ENCODE measurements around the gene COQ10B.
"Not testable (repeated sequence)": the region's sequence is repeated elsewhere in the genome, so short reads cannot be mapped to it uniquely, and the experiment has no call there.

Gene COQ10B

GRCh38 chr2:197426723-197427603 lies 26.4 kb upstream of the COQ10B start:
- no peak overlapping the region for H3K14ac ChIP-seq (ENCODE audit: low read length in 2 of 2)
- no peak overlapping the region for H3K27ac ChIP-seq (ENCODE audit: low read length, poor library complexity, severe bottlenecking)
- peaks cover 11% of the 10 kb centered on the region for H3K4me1 ChIP-seq (ENCODE audit: control insufficient read depth, insufficient read depth, low read depth, low read length)
- H3K23ac ChIP-seq (ENCODE audit: low read length in 2 of 2) = no peak overlapping the region
- no peak overlapping the region for H2BK15ac ChIP-seq (ENCODE audit: low read depth, poor library complexity, severe bottlenecking)
- no peak overlapping the region for H2AFZ ChIP-seq (ENCODE audit: low read depth, low read length)
- H3K27me3 ChIP-seq (ENCODE audit: control insufficient read depth in 1 of 2, insufficient read depth in 1 of 2, low read length in 2 of 2) = no peaks in the 10 kb centered on the region
- H4K8ac ChIP-seq (ENCODE audit: low read length) = no peak overlapping the region
- H3K18ac ChIP-seq (ENCODE audit: low read depth in 1 of 2, low read length in 2 of 2) = no peak overlapping the region
- no peaks in the 10 kb centered on the region for H3K79me1 ChIP-seq (replicated peaks; ENCODE audit: low read length, poor library complexity, severe bottlenecking)
- H3K4me2 ChIP-seq (ENCODE audit: low read length, poor library complexity, severe bottlenecking) = no peak overlapping the region
- no peak overlapping the region for H3K4ac ChIP-seq (ENCODE audit: low read depth in 1 of 2, low read length in 2 of 2)
- no peak overlapping the region for H2BK12ac ChIP-seq (ENCODE audit: low read length in 2 of 2)
- no peak overlapping the region for H4K91ac ChIP-seq (ENCODE audit: low read length)
- H2BK5ac ChIP-seq (ENCODE audit: low read depth, low read length, poor library complexity, severe bottlenecking) = no peak overlapping the region
- 100% methylated on average over 1 of the region's 2 CpGs for WGBS
- no peak for DNase-seq
- H3K36me3 ChIP-seq (ENCODE audit: control insufficient read depth in 1 of 2, insufficient read depth in 2 of 2, low read depth in 1 of 2, low read length in 2 of 2) = peaks cover 14 to 29% of the 10 kb centered on the region in 2 experiments
- no peak overlapping the region for H2AK5ac ChIP-seq (ENCODE audit: low read length, severe bottlenecking)
- H3K4me3 ChIP-seq (ENCODE audit: insufficient read depth in 1 of 2, low read depth in 1 of 2, low read length in 2 of 2) = no peak overlapping the region
- no peak overlapping the region for H2BK120ac ChIP-seq (ENCODE audit: low read depth, low read length)
- no peaks in the 10 kb centered on the region for H3K9me3 ChIP-seq (ENCODE audit: control insufficient read depth, low read length)
- H3K9ac ChIP-seq (ENCODE audit: low read length) = peak overlapping the region; percentile 37

GRCh38 chr2:197427986-197428385 lies 25.4 kb upstream of the COQ10B start:
- DNase-seq = no peak
- Histone ChIP-seq H3K4ac (ENCODE audit: low read depth in 1 of 2, low read length in 2 of 2) (no peak overlapping the region), H4K91ac (ENCODE audit: low read length) (no peak overlapping the region), H4K8ac (ENCODE audit: low read length) (no peak overlapping the region), H3K4me2 (ENCODE audit: low read length, poor library complexity, severe bottlenecking) (no peak overlapping the region), H2BK15ac (ENCODE audit: low read depth, poor library complexity, severe bottlenecking) (no peak overlapping the region), H3K27ac (ENCODE audit: low read length, poor library complexity, severe bottlenecking) (no peak overlapping the region), H2BK5ac (ENCODE audit: low read depth, low read length, poor library complexity, severe bottlenecking) (no peak overlapping the region), H3K4me1 (ENCODE audit: control insufficient read depth, insufficient read depth, low read depth, low read length) (peaks cover 14% of the 10 kb centered on the region), H3K79me1 (replicated peaks; ENCODE audit: low read length, poor library complexity, severe bottlenecking) (no peaks in the 10 kb centered on the region), H2AK5ac (ENCODE audit: low read length, severe bottlenecking) (no peak overlapping the region), H3K4me3 (ENCODE audit: insufficient read depth in 1 of 2, low read depth in 1 of 2, low read length in 2 of 2) (no peak overlapping the region), H2BK120ac (ENCODE audit: low read depth, low read length) (no peak overlapping the region), H3K23ac (ENCODE audit: low read length in 2 of 2) (no peak overlapping the region), H2BK12ac (ENCODE audit: low read length in 2 of 2) (no peak overlapping the region), H2AFZ (ENCODE audit: low read depth, low read length) (no peak overlapping the region), H3K36me3 (ENCODE audit: control insufficient read depth in 1 of 2, insufficient read depth in 2 of 2, low read depth in 1 of 2, low read length in 2 of 2) (peaks cover 14 to 19% of the 10 kb centered on the region in 2 experiments), H3K9me3 (ENCODE audit: control insufficient read depth, low read length) (no peaks in the 10 kb centered on the region), H3K14ac (ENCODE audit: low read length in 2 of 2) (no peak overlapping the region), H3K9ac (ENCODE audit: low read length) (peak overlapping the region; percentile 4), H3K18ac (ENCODE audit: low read depth in 1 of 2, low read length in 2 of 2) (no peak overlapping the region), H3K27me3 (ENCODE audit: control insufficient read depth in 1 of 2, insufficient read depth in 1 of 2, low read length in 2 of 2) (no peaks in the 10 kb centered on the region)
- 89% methylated on average over 1 of the region's 3 CpGs for WGBS

GRCh38 chr2:197431858-197432257 lies 21.5 kb upstream of the COQ10B start:
- Histone ChIP-seq H3K23ac (ENCODE audit: low read length in 2 of 2) (no peak overlapping the region), H3K18ac (ENCODE audit: low read depth in 1 of 2, low read length in 2 of 2) (no peak overlapping the region), H3K4ac (ENCODE audit: low read depth in 1 of 2, low read length in 2 of 2) (no peak overlapping the region), H3K79me1 (replicated peaks; ENCODE audit: low read length, poor library complexity, severe bottlenecking) (peaks cover 8% of the 10 kb centered on the region), H3K4me2 (ENCODE audit: low read length, poor library complexity, severe bottlenecking) (peak overlapping the region; percentile 42), H2AK5ac (ENCODE audit: low read length, severe bottlenecking) (no peak overlapping the region), H3K4me1 (ENCODE audit: control insufficient read depth, insufficient read depth, low read depth, low read length) (peaks cover 13% of the 10 kb centered on the region), H4K91ac (ENCODE audit: low read length) (no peak overlapping the region), H2BK15ac (ENCODE audit: low read depth, poor library complexity, severe bottlenecking) (no peak overlapping the region), H3K4me3 (ENCODE audit: insufficient read depth in 1 of 2, low read depth in 1 of 2, low read length in 2 of 2) (peak overlapping the region in 1 of 2 experiments; percentile 94), H3K27ac (ENCODE audit: low read length, poor library complexity, severe bottlenecking) (no peak overlapping the region), H3K27me3 (ENCODE audit: control insufficient read depth in 1 of 2, insufficient read depth in 1 of 2, low read length in 2 of 2) (no peaks in the 10 kb centered on the region), H3K14ac (ENCODE audit: low read length in 2 of 2) (no peak overlapping the region), H3K36me3 (ENCODE audit: control insufficient read depth in 1 of 2, insufficient read depth in 2 of 2, low read depth in 1 of 2, low read length in 2 of 2) (peaks cover 4 to 8% of the 10 kb centered on the region in 2 experiments), H3K9ac (ENCODE audit: low read length) (peak overlapping the region; percentile 51), H2BK12ac (ENCODE audit: low read length in 2 of 2) (no peak overlapping the region), H2AFZ (ENCODE audit: low read depth, low read length) (no peak overlapping the region), H2BK5ac (ENCODE audit: low read depth, low read length, poor library complexity, severe bottlenecking) (no peak overlapping the region), H4K8ac (ENCODE audit: low read length) (no peak overlapping the region), H3K9me3 (ENCODE audit: control insufficient read depth, low read length) (no peaks in the 10 kb centered on the region), H2BK120ac (ENCODE audit: low read depth, low read length) (no peak overlapping the region)
- DNase-seq = no peak
- WGBS = 91% methylated on average over 6 of the region's 6 CpGs

GRCh38 chr2:197432527-197432926 lies 20.8 kb upstream of the COQ10B start:
- H2BK120ac ChIP-seq (ENCODE audit: low read depth, low read length); H4K91ac ChIP-seq (ENCODE audit: low read length); H3K23ac ChIP-seq (ENCODE audit: low read length in 2 of 2); H2AK5ac ChIP-seq (ENCODE audit: low read length, severe bottlenecking); H3K18ac ChIP-seq (ENCODE audit: low read depth in 1 of 2, low read length in 2 of 2); H3K14ac ChIP-seq (ENCODE audit: low read length in 2 of 2); H3K27me3 ChIP-seq (ENCODE audit: control insufficient read depth in 1 of 2, insufficient read depth in 1 of 2, low read length in 2 of 2); H3K27ac ChIP-seq (ENCODE audit: low read length, poor library complexity, severe bottlenecking); H2BK5ac ChIP-seq (ENCODE audit: low read depth, low read length, poor library complexity, severe bottlenecking); H2BK15ac ChIP-seq (ENCODE audit: low read depth, poor library complexity, severe bottlenecking); H4K8ac ChIP-seq (ENCODE audit: low read length); DNase-seq; H3K36me3 ChIP-seq (ENCODE audit: control insufficient read depth in 1 of 2, insufficient read depth in 2 of 2, low read depth in 1 of 2, low read length in 2 of 2); H3K9me3 ChIP-seq (ENCODE audit: control insufficient read depth, low read length); H2BK12ac ChIP-seq (ENCODE audit: low read length in 2 of 2); H2AFZ ChIP-seq (ENCODE audit: low read depth, low read length); H3K4ac ChIP-seq (ENCODE audit: low read depth in 1 of 2, low read length in 2 of 2): not testable (repeated sequence)
- H3K4me1 ChIP-seq (ENCODE audit: control insufficient read depth, insufficient read depth, low read depth, low read length) = peaks cover 13% of the 10 kb centered on the region
- H3K4me3 ChIP-seq (ENCODE audit: insufficient read depth in 1 of 2, low read depth in 1 of 2, low read length in 2 of 2) = peak overlapping the region in 1 of 2 experiments; percentile 94
- peaks cover 11% of the 10 kb centered on the region for H3K79me1 ChIP-seq (replicated peaks; ENCODE audit: low read length, poor library complexity, severe bottlenecking)
- peak overlapping the region; percentile 100 for H3K9ac ChIP-seq (ENCODE audit: low read length)
- WGBS = 97% methylated on average over 5 of the region's 6 CpGs
- H3K4me2 ChIP-seq (ENCODE audit: low read length, poor library complexity, severe bottlenecking) = peak overlapping the region; percentile 49
